ENCODE measurements around the gene LOXHD1. TPM values are rescaled to one million over a fixed set of nuclear protein-coding genes. Genes with fewer than 3 reads are reported as not detected.

Gene LOXHD1
- total RNA-seq, 1 donor: under 0.01 TPM

- no peak for DNase-seq (ENCODE audit: low read depth in 2 of 3, low spot score in 2 of 3)
Observed at GRCh38 chr18:46458472-46458871, 198.5 kb downstream of the LOXHD1 start.

- no peak for DNase-seq (ENCODE audit: low read depth in 2 of 3, low spot score in 2 of 3)
Observed at GRCh38 chr18:46456691-46457090, 200.3 kb downstream of the LOXHD1 start.

GRCh38 chr18:46452820-46453219 is 204.2 kb downstream of the LOXHD1 start:
- DNase-seq (ENCODE audit: low read depth in 2 of 3, low spot score in 2 of 3): no peak

- DNase-seq (ENCODE audit: low read depth in 2 of 3, low spot score in 2 of 3): no peak
Observed at GRCh38 chr18:46449499-46449898, 207.5 kb downstream of the LOXHD1 start.

- DNase-seq (ENCODE audit: low read depth in 2 of 3, low spot score in 2 of 3): no peak
Observed at GRCh38 chr18:46449033-46449432, 208.0 kb downstream of the LOXHD1 start.

GRCh38 chr18:46448347-46448746 is 208.7 kb downstream of the LOXHD1 start:
- DNase-seq (ENCODE audit: low read depth in 2 of 3, low spot score in 2 of 3): no peak

GRCh38 chr18:46447792-46448191 is 209.2 kb downstream of the LOXHD1 start:
- no peak for DNase-seq (ENCODE audit: low read depth in 2 of 3, low spot score in 2 of 3)

GRCh38 chr18:46447323-46447722 is 209.7 kb downstream of the LOXHD1 start:
- no peak for DNase-seq (ENCODE audit: low read depth in 2 of 3, low spot score in 2 of 3)

GRCh38 chr18:46445522-46446313 is 211.3 kb downstream of the LOXHD1 start:
- DNase-seq (ENCODE audit: low read depth in 2 of 3, low spot score in 2 of 3): no peak

- DNase-seq (ENCODE audit: low read depth in 2 of 3, low spot score in 2 of 3): no peak
Observed at GRCh38 chr18:46439037-46439436, 218.0 kb downstream of the LOXHD1 start.

- DNase-seq (ENCODE audit: low read depth in 2 of 3, low spot score in 2 of 3): no peak
Observed at GRCh38 chr18:46437061-46437460, 220.0 kb downstream of the LOXHD1 start.

GRCh38 chr18:46436621-46437020 is 220.4 kb downstream of the LOXHD1 start:
- no peak for DNase-seq (ENCODE audit: low read depth in 2 of 3, low spot score in 2 of 3)

GRCh38 chr18:46435031-46435430 is 222.0 kb downstream of the LOXHD1 start:
- DNase-seq (ENCODE audit: low read depth in 2 of 3, low spot score in 2 of 3): no peak

GRCh38 chr18:46434629-46435028 is 222.4 kb downstream of the LOXHD1 start:
- no peak for DNase-seq (ENCODE audit: low read depth in 2 of 3, low spot score in 2 of 3)

- no peak for DNase-seq (ENCODE audit: low read depth in 2 of 3, low spot score in 2 of 3)
Observed at GRCh38 chr18:46433121-46433826, 223.7 kb downstream of the LOXHD1 start.

GRCh38 chr18:46431522-46432171 is 225.4 kb downstream of the LOXHD1 start:
- no peak for DNase-seq (ENCODE audit: low read depth in 2 of 3, low spot score in 2 of 3)

GRCh38 chr18:46429649-46430224 is 227.3 kb downstream of the LOXHD1 start:
- DNase-seq (ENCODE audit: low read depth in 2 of 3, low spot score in 2 of 3): no peak

GRCh38 chr18:46429130-46429529 is 227.9 kb downstream of the LOXHD1 start:
- DNase-seq (ENCODE audit: low read depth in 2 of 3, low spot score in 2 of 3): no peak

- no peak for DNase-seq (ENCODE audit: low read depth in 2 of 3, low spot score in 2 of 3)
Observed at GRCh38 chr18:46428368-46428767, 228.7 kb downstream of the LOXHD1 start.

- DNase-seq (ENCODE audit: low read depth in 2 of 3, low spot score in 2 of 3): no peak
Observed at GRCh38 chr18:46427216-46427995, 229.6 kb downstream of the LOXHD1 start.
